Left renal pelvis (tissue), 4 donors: ENCODE measurements around the gene ZNF76. TPM values are rescaled to one million over a fixed set of nuclear protein-coding genes. Genes with fewer than 3 reads are reported as not detected.

Experiments
- DNase-seq, 4 donors: peaks; one replicate each; pipeline ENCODE4 v3.0.0-alpha.2; 2013; ENCODE audit warnings: low read depth in 4 of 4, low spot score in 3 of 4
- polyA plus RNA-seq, 4 donors: library from polyadenylated mRNA; unstranded; fragments of 120-200 nt; gene quantifications; one replicate each; pipeline ENCODE4 v1.2.1, GENCODE V29; 2013; ENCODE audit not compliant: insufficient read length in 4 of 4

The ZNF76 gene
- polyA plus RNA-seq, 4 donors = 33.8 to 62.7 (median 43.4) TPM

- DNase-seq = no peak
Measured at GRCh38 chr6:35264550-35265274, 5.2 kb downstream of the ZNF76 start.

- DNase-seq = no peak
Measured at GRCh38 chr6:35265523-35265922, 6.0 kb downstream of the ZNF76 start.

GRCh38 chr6:35267446-35267845 lies 7.9 kb downstream of the ZNF76 start:
- DNase-seq = no peak

GRCh38 chr6:35267897-35268296 lies 8.4 kb downstream of the ZNF76 start:
- no peak for DNase-seq

DNA sequence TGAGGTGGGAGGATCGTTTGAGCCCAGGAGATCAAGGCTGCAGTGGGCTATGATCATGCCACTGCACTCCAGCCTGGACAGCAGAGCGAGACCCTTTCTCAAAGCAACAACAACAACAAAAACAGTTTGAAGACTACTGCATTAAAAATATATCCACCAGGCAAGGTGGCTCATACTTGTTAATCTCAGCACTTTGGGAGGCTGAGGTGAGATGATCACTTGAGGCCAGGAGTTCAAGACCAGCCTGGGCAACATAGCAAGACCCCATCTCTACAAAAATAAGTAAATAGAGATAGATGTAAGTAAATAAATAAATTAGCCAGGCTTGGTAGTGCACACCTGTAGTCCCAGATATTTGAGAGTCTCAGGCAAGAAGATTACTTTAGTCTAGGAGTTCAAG lies 12.5 kb downstream of the ZNF76 start:
- no peak for DNase-seq

- no peak for DNase-seq
Measured at GRCh38 chr6:35273822-35274559, 14.5 kb downstream of the ZNF76 start.

GRCh38 chr6:35275744-35276260 lies 16.3 kb downstream of the ZNF76 start:
- no peak for DNase-seq

DNA sequence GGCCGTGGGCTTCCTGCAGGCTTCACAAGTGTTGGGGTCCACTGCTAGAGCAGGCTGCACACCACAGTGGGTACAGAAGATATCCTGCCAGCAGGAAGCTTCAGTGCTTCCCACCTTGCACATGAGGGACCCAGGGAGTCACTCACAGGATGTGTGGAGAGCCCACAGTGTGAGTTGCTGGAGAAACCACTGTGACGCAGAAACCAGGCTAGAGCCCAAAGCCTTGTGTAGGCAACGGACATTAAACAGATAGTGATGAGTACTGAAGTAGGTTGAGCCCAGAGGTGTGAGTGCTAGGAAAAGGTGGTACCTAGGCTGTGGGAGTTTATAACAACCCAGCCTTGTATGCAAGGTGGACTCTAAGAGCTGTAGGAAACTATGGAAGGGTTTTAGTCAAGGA lies 19.2 kb downstream of the ZNF76 start:
- DNase-seq = no peak

GRCh38 chr6:35280903-35281302 lies 21.4 kb downstream of the ZNF76 start:
- DNase-seq = no peak

DNA sequence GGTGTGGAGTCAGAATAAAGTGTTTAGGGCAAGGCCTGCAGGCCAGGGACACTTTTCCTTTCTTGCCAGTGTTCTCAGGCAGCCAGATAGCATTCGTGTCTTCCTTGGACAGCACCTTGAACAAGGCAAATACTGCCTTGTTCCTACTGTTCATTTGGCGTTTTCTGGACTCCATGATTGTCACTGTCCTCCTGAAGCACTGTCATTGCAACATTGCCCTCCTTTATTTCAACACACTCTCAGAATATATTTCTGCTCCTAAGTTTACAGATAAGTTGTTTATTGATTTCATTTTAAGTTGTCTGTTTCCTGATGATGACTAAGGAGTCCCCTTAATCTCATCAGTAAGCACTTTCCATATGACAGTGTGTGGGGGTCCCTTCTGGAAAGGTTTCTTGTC lies 22.9 kb downstream of the ZNF76 start:
- no peak for DNase-seq

DNA sequence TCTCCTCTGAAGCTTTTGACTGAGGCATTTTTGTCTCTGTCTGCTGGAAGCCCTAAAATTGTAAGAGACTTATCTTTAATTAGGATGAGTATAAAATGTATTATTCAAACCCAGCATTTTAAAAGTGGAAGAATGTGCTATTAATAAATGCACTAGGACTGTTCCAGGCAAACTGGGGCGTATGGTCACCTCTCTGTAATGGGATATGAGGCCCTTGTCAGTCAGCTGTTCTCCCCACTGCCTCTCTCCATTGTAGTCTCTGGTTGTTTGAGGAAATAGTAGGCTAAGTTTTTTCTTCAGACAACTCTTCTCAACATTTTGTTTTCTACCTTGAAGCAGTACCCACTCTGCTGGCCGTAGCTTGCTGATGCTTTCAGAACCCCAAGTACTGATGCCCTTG lies 23.8 kb downstream of the ZNF76 start:
- no peak for DNase-seq

DNA sequence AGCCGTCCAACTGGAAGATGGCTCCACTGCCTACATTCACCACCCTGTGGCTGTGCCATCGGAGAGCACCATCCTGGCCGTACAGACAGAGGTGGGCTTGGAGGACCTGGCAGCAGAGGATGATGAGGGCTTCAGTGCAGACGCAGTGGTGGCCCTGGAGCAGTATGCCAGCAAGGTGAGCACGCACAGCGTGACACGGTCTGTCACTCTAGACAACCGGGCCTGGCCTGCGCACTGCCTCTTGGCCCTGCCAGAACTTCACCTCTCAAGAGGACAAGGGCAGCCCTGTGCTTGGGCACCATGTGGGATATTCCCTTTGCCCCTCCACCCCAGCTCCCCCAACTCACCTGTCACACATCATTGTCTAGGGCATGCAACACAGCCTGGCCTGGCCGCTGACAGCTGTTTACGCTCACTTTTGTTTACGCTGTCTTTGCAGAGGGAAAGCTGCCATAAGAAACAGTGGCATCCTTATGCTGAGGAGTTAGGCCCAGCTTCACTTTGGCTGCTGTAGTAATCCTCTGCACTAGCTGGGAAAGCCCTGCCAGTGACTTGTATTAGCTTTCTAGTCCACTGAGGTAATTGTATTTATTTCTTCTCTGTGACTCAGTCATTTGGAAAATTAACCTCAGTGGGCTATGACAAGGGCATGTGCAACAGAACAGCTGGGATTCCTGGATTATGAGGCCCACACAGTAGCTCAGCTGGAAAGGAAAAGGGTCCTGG lies 28.3 kb downstream of the ZNF76 start:
- DNase-seq = no peak

- no peak for DNase-seq
Measured at GRCh38 chr6:35288834-35289233, 29.3 kb downstream of the ZNF76 start.

DNA sequence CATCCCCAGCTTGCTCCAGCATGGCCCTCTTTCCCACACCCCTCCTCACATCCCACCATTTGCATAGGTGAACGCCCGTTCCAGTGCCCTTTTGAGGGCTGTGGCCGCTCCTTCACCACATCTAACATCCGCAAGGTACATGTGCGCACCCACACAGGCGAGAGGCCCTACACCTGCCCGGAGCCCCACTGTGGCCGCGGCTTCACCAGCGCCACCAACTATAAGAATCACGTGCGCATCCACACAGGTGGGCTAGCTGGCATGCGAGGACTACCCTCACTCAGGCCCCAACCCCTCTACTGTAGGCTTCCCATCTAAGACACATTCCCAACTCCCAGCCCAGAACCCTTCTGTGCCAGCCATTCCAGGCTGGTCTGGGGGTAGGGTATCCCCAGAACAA lies 32.0 kb downstream of the ZNF76 start:
- no peak for DNase-seq

DNA sequence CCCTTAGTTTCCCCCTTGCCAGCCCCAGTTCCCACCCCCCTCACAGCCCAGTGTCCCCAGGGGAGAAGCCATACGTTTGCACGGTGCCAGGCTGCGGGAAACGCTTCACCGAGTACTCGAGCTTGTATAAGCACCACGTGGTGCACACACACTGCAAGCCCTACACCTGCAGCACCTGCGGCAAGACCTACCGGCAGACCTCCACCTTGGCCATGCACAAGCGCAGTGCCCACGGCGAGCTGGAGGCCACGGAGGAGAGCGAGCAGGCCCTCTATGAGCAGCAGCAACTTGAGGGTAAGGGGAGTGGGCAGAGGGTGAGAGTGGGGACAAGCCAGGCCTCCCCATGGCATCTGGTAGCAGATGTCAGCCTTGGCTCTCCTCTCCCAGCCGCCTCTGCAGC lies 33.0 kb downstream of the ZNF76 start:
- DNase-seq = no peak

- no peak for DNase-seq
Measured at GRCh38 chr6:35293681-35294080, 34.1 kb downstream of the ZNF76 start.

DNA sequence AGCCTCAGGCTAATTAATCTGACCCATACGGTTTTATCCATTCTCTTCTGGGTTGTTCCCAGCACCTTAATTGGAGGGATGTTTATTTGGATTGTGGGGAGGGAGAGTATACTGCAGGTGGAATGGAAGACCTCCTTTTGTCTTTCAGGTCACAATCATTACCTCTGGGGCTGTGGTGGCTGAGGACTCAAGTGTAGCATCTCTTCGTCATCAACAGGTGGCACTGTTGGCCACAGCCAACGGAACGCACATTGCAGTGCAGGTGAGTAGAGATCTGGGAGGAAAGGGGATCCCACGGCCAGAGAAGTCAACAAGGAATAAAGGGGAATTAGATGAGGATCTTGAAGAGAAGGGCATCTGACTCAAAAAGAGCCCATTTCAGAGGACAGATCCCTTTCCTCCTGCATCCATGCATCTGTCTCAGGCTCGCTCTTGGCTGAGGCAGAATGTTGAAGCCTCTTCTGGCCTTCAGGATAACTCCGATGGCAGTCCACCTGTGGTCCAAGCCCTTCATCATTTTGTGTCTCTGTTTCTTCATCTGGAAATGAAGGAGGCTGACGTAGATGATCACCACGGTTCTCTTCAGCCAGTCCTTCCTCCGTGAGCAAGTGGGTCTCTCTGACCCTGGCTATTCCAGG lies 34.9 kb downstream of the ZNF76 start:
- no peak for DNase-seq

DNA sequence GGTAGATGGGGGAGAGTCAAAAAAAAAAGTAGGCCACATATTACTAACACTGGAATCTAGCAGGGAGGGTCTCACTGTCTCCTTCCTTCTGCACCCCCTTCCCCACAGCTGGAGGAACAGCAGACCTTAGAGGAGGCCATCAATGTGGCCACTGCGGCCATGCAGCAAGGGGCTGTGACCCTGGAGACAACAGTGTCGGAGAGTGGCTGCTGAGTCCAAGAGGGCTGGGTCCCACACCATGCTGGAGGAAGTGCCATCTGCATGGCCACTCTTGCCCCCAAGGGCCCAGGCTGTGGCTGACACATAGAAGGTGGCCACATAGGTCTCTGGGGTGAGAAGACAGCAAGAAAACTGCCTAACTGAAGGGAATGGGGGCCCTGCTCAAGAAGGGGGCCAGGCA lies 35.5 kb downstream of the ZNF76 start:
- no peak for DNase-seq

GRCh38 chr6:35295521-35296315 lies 36.2 kb downstream of the ZNF76 start:
- DNase-seq = no peak

DNA sequence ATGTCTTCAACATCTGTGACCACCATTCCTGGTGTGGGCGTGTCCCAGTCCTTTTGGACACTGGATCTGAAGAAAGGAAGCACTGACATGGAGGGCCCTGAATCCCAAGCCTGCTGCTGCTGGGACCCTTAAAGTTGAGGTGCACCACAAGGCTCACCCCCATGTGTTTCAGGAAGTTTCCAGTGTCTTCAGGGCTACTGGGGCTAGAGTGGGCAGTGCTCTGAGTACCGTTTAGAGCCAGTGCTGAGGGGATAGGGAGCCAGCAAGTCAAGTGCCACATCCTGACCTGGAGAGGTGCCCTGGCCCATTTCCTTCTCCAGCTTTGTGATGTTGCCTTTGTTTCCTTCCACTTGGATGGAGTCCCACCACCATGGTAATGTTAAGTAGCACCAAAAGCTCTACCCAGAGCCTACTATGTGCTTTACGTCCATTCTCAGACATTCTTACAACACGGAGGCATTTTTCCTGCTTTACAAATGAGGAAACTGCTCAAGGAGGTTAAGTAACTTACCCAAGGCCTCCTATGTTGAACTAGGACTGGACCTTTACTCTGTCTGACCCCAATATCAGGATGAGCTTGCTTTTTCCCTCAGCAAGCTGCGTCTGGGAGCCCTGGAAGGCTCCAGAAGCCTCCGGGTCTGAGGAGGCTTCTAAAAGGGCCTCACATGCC lies 37.5 kb downstream of the ZNF76 start:
- no peak for DNase-seq
